Measurements from ENCODE around the gene KRI1.

DNA sequence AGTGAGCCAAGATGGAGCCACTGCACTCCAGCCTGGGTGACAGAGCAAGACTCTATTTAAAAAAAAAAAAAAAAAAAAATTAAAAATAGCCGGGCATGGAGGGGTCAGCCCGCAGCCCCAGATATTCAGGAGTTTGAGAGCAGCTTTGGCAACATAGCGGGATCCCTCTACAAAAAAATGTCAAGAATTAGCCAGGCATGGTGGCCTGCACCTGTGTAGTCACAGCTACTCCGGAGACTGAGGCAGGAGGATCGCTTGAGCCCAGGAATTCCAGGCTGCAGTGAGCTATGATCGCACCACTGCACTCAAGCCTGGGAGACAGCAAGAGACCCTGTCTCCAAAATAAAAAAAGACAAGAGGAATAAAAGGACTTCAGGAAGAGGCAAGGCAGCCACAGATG lies 20.6 kb upstream of the KRI1 start:
- TF ChIP-seq, protein P1, sequence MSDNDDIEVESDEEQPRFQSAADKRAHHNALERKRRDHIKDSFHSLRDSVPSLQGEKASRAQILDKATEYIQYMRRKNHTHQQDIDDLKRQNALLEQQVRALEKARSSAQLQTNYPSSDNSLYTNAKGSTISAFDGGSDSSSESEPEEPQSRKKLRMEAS (IDR thresholded peaks at IDR 0.05; ENCODE audit: low read depth): no peak
- TF ChIP-seq, protein P2, sequence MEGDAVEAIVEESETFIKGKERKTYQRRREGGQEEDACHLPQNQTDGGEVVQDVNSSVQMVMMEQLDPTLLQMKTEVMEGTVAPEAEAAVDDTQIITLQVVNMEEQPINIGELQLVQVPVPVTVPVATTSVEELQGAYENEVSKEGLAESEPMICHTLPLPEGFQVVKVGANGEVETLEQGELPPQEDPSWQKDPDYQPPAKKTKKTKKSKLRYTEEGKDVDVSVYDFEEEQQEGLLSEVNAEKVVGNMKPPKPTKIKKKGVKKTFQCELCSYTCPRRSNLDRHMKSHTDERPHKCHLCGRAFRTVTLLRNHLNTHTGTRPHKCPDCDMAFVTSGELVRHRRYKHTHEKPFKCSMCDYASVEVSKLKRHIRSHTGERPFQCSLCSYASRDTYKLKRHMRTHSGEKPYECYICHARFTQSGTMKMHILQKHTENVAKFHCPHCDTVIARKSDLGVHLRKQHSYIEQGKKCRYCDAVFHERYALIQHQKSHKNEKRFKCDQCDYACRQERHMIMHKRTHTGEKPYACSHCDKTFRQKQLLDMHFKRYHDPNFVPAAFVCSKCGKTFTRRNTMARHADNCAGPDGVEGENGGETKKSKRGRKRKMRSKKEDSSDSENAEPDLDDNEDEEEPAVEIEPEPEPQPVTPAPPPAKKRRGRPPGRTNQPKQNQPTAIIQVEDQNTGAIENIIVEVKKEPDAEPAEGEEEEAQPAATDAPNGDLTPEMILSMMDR (IDR thresholded peaks at IDR 0.05): no peak

Data from SK-N-SH (cell line).